Measurements from ENCODE around the gene COMMD3. TPM values are rescaled to one million over a fixed set of nuclear protein-coding genes. Genes with fewer than 3 reads are reported as not detected.

The COMMD3 gene
- total RNA-seq, 1 experiment from 2014 or later: 2.4 TPM

DNA sequence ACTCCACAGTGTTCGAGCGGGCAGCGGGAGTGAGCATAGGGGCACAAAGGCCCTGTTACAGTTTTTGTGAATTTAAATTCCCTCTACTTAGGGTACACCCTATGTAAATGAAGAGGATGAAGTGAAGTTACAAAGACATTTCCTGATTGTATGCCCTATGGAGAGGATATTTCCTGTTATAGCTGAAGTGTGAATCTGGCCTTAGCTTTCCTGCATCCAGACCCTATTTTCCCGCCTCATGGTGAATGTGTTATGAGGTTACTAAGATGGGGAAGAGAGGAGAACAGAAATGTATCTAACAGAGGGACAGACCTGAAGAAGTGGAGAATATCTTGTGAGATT is 37.8 kb upstream of the COMMD3 start:
- H2AK5ac ChIP-seq (ENCODE audit: insufficient read length, low read length): no peak overlapping the region
- H2BK5ac ChIP-seq (ENCODE audit: insufficient read length, low read length): no peak overlapping the region
- no peaks in the 10 kb centered on the region for H3K9me3 ChIP-seq (ENCODE audit: control insufficient read depth, low read depth, low read length)
- H2AFZ ChIP-seq (ENCODE audit: low read length): no peak overlapping the region
- H3K18ac ChIP-seq (ENCODE audit: insufficient read length, low read depth, low read length): no peak overlapping the region
- H3K56ac ChIP-seq (ENCODE audit: insufficient read length, low read depth, low read length): no peak overlapping the region
- H3K79me1 ChIP-seq (ENCODE audit: insufficient read depth, low read depth, low read length, poor library complexity, severe bottlenecking): no peaks in the 10 kb centered on the region
- no CpG with 5 or more reads among the region's 4 CpGs for WGBS (ENCODE audit: extremely low coverage, insufficient read length, low lambda C conversion rate)
- no peak overlapping the region for H2BK15ac ChIP-seq (ENCODE audit: low read depth, low read length)
- no peak overlapping the region for H3K23ac ChIP-seq (ENCODE audit: insufficient read length, low read depth, low read length)
- H3K23me2 ChIP-seq (ENCODE audit: insufficient read length, low read depth, low read length, poor library complexity, severe bottlenecking): no peaks in the 10 kb centered on the region
- no peaks in the 10 kb centered on the region for H4K20me1 ChIP-seq (ENCODE audit: control insufficient read depth, insufficient read depth, insufficient read length)
- H3K27ac Mint-ChIP-seq: no peak overlapping the region; a peak in 1 of 7 replicates
- H3K4me1 ChIP-seq (ENCODE audit: insufficient read depth, low read length): peaks cover 13% of the 10 kb centered on the region; the same call in 1 of the 2 replicates
- H2BK120ac ChIP-seq (ENCODE audit: low read depth, low read length, poor library complexity, severe bottlenecking): no peak overlapping the region
- no peak overlapping the region for H4K5ac ChIP-seq (ENCODE audit: insufficient read length, low read depth, low read length)
- H3K4me2 ChIP-seq (ENCODE audit: insufficient read depth, insufficient read length, low read length): no peak overlapping the region
- H3K9ac ChIP-seq (ENCODE audit: extremely low read depth, insufficient read length, low read length): no peak overlapping the region
- no peaks in the 10 kb centered on the region for H3K9me3 Mint-ChIP-seq
- H3T11ph ChIP-seq (ENCODE audit: low read length): no peak overlapping the region
- H3K79me2 ChIP-seq (ENCODE audit: insufficient read depth, low read length): no peaks in the 10 kb centered on the region
- TF ChIP-seq, protein P1, sequence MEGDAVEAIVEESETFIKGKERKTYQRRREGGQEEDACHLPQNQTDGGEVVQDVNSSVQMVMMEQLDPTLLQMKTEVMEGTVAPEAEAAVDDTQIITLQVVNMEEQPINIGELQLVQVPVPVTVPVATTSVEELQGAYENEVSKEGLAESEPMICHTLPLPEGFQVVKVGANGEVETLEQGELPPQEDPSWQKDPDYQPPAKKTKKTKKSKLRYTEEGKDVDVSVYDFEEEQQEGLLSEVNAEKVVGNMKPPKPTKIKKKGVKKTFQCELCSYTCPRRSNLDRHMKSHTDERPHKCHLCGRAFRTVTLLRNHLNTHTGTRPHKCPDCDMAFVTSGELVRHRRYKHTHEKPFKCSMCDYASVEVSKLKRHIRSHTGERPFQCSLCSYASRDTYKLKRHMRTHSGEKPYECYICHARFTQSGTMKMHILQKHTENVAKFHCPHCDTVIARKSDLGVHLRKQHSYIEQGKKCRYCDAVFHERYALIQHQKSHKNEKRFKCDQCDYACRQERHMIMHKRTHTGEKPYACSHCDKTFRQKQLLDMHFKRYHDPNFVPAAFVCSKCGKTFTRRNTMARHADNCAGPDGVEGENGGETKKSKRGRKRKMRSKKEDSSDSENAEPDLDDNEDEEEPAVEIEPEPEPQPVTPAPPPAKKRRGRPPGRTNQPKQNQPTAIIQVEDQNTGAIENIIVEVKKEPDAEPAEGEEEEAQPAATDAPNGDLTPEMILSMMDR (conservative IDR thresholded peaks at IDR 0.05): no peak
- H3K14ac ChIP-seq (ENCODE audit: insufficient read depth, low read length): no peak overlapping the region
- no peak overlapping the region for H3K4ac ChIP-seq (ENCODE audit: low read depth, low read length)
- no peak overlapping the region for H3K4me3 Mint-ChIP-seq
- H2BK20ac ChIP-seq (ENCODE audit: low read depth, low read length, poor library complexity, severe bottlenecking): no peak overlapping the region
- no peak overlapping the region for H4K91ac ChIP-seq (ENCODE audit: insufficient read length, low read depth, low read length)
- no peak for DNase-seq
- no peaks in the 10 kb centered on the region for H3K36me3 Mint-ChIP-seq (ENCODE audit: insufficient read depth in 1 of 3, low read depth in 3 of 3)
- H3K27me3 ChIP-seq (ENCODE audit: insufficient read depth, low read length): no peaks in the 10 kb centered on the region
- H3K4me1 Mint-ChIP-seq: peaks cover 28 to 30% of the 10 kb centered on the region in 2 experiments
- H3K27me3 Mint-ChIP-seq (ENCODE audit: low read depth): peaks cover 9% of the 10 kb centered on the region
- no peak overlapping the region for H3K27ac ChIP-seq (ENCODE audit: insufficient read length, low read depth, low read length)
- H4K8ac ChIP-seq (replicated peaks; ENCODE audit: insufficient read length, low read depth, low read length): no peak overlapping the region
- H2BK12ac ChIP-seq (ENCODE audit: insufficient read length, low read depth, low read length): no peak overlapping the region

All from H9 (cell line).